ENCODE results near the gene CHRNA3.

The CHRNA3 gene

DNA sequence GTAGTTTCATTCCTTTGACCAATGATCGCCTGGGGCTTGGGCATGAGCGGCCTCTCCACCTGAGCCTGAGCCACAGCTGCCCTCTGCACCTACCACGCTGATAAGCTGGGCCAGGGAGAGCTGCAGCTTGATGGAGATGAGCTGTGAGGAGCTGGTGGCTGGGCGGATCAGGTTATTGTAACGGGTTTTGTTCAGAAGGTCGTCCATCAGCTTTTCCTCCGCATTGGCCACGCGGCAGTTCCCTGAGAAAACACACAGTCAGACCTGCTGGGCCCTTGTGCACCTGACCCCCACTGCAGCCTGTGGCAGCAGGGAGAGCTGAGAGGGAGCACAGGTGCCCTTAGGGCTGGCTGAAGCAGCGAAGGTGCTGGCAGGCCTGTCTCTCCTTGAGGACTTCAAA, 14.6 kb upstream of the CHRNA3 start:
- no peak for DNase-seq

DNA sequence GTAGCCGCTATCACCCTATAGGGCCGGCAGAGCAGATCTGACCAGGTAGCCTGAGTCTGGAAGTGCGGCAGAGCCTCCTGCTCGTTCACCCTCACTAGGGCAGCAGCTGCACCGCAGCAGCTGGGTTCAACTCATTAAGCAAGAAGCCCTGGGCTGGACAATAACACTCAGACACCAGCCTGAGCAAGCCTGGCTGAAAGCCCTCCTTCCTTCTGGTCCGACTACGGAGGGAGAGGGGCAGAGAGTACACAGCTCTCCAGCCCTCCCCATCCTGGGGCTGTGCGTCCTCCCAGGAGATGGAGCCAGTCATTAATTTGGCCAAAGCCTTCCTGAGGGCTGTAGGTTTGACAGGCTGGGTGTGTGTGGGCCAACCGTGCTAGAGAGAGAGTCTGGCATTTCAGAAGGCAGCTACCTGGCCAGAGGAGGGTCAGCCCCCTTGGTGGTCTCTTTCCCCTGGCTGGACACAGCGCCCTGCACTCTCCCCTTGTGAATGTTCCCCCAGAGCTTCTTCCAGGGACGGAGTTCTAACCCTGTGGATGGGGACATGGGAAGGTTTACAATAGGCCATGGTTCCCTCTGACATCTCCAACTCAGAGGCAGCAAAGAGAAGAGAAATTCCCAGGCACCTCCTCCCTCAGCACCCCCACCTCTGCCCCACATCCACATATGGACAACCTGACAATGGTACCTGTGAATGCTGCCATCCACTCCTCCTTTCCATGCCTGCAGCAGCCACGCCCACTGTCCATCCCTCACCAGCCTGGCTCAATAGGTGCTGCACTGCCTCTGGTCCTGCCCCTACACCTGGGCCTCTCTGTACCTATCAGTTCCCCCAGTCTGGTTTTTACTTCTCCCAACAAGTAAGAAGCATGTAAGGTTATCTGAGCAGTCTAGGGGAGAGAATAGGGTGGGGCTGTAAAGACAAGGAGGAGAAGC, 13.7 kb upstream of the CHRNA3 start:
- DNase-seq = no peak

DNA sequence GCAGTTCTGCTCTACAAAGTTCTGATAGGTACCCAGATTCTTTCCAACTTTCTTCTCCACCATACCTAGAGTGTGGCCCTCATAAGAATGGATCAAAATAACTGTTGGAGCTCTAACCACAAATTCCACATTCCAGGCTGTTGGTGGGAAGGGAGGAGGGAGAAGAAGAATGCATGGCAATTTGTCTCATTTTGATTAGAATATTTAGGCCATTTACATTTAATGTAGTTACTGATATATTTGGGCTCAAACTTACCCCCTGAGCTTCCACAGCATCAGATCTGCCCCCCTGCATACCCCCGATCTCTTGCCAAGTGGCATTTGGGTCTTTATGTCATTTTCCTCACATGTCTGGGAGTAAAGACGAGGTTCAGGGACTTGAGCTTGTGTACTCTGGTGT, 12.6 kb upstream of the CHRNA3 start:
- no peak for DNase-seq

DNA sequence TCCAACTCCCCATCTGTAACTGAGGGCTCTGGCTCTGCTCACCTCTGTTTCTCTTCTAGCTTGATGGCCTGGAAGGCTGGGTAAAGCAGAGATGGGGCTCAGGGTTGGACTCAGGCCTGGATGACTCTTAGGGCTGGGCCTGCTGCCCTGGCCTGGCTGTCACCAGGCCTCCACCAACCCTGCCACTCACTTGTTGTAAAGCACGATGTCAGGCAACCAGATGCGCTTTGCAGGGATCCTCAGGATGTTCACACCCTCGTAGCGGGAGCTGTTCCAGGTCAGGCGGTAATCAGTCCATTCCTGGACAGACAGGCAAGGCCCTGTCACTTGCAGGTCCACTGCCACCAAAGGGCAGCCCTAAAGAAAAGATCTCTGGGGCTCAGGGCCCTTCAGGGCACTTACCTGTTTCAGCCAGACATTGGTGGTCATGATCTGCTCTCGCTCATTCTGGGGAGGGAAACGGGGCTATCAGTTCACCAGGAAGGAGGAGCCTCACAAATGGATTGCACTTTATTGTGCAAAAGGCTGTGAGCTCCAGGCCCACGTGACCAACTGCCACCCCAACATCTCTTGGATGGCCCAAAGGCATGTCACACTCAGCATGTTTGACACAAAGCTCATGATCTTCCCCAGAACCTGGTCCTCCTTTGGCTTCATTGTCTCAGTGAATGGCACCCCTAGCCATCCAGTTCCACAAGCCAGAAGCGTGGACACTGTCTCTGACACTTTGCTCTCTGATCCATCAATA, 10.3 kb upstream of the CHRNA3 start:
- DNase-seq = no peak

DNA sequence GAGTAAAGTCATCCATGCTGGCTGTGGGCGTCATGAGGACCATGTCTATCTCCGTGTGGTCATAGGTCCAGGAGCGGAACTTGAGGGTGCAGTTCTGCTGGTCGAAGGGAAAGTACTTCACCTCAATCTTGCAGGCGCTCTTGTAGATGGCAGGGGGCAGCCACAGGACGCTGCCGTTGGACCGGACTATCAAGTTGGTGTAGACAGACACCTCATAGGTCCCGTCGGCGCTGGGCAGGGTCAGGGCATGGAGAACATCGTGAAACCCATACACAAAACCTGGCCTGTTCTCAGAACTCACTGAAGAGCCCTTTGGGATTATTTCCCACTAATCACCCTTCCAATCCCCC, 8.9 kb upstream of the CHRNA3 start:
- DNase-seq = no peak

DNA sequence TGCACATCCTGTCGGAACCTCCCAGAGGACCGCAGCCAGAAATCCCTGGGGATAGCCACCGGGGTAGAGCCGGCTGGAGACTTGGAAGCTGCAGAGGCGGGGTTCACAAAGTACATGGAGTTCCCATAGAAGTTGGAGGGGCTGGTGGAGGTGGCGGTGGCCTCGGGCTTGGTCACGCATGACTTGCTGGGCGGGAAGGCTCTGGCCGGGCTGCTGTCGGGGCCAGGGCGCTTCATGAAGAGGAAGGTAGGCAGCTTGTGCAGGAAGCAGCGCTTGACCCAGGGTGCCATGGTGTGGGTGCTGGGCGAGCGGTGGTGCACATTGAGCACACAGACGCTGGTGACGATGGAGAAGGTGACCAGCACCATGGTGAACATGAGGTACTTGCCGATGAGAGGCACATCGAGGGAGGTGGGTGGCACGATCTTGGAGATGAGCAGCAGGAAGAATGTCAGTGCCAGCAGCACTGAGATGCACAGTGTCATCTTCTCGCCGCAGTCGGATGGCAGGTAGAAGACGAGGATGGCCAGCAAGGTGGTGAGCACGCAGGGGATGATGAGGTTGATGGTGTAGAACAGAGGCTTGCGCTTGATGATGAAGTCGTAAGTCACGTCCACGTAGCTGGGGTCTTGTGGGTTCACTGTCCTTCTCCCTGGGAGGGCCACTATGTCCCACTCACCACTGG, 8.4 kb upstream of the CHRNA3 start:
- no peak for DNase-seq

DNA sequence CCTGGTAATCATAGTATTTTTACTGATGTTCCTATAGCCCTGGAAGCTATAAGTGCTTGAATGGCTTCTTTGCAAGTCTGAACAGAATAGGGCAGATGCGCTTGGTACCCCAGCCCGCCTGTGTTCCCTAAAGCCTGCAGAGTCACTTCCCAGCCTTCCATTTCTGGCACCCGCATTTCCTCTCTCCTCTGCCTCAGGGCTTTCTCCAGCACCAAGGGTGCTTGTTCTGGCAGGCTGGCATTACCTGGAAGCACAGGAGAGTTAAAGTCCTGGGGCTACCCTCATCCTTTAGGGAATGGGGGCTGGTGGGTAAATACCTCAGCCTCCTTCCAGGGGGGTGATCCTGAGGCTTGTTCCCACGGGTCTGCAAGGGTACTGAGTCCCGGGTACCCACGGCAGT, 7.4 kb upstream of the CHRNA3 start:
- DNase-seq = no peak

DNA sequence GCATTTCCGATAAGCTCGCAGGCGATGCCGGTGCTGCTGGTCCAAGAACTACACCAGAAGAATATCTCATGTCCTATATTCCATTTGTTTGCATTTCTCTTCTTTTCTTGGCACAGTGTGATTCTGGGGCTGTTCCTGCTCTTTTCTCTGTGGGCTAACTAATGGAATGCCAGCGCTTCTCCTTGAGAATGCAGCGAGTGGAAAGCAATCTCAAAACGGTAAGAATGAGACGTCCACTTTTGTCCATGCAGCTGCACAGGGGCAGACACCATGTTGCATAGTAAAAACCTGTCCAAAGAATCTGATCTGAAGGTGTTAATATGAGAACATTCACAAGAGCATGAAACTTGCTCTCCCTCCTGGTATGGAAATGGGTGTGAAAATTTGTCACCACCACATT, 6.6 kb upstream of the CHRNA3 start:
- no peak for DNase-seq

DNA sequence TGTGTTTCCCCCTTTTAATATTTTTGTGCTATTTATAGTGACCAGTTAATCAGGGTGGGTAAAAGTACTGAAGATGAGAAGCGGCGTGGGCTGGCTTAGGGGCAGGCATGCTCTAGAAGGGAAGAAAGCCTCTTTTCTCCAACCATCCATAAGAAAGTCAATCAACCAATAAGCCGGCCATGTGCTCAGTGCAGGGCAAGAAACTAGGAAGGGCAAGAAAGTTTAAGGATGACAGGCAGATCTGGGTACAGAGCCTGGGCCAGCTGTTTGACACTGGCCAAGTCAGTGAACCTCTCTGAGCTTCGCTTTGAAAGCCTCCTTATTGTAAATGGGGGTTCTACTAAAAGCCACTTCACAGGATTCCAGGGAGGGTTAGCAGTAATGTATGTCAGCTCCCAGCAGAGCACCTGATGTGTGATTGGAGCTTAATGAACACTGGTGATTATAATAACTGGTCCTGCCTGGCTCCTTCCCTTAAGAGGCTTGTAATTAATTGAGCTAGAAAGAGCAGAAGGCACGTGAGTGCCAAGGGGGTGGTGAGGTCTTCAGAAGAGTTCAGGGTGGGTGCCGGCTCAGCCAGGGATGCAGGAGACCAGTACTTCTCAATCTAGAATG, 5.7 kb upstream of the CHRNA3 start:
- DNase-seq = no peak

DNA sequence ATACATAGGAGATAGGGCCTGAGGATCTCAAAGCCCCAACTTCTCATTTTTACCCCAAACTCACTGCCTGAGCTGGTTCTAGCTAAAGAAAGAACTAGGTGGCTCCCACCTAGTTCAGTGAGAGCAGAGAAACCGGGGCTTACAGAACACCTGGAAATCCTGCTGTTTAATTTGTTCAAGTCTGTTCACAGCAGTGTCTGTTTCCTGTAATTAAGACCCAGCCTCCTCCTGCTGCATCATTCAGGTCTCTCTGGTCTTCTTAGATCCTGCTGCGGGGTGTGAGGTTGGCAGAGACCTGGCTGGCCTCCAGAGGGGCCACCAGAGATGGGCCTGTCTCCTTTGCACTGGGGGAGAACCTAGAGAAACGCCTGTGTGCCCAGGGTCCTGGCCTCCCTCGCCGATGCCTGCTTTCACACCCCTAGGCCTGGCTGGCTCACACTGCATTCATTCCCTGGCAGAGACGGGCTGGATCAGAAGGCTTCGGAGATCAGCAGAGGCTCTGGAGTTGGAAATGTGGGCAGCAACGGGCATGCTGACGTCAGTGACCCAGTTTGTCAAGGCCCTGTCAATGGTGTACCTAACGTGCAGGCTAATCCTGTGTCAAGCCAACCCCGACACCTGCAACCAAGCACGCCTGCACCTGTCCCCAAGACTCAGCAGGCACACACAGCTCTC, 4.9 kb upstream of the CHRNA3 start:
- DNase-seq = no peak

DNA sequence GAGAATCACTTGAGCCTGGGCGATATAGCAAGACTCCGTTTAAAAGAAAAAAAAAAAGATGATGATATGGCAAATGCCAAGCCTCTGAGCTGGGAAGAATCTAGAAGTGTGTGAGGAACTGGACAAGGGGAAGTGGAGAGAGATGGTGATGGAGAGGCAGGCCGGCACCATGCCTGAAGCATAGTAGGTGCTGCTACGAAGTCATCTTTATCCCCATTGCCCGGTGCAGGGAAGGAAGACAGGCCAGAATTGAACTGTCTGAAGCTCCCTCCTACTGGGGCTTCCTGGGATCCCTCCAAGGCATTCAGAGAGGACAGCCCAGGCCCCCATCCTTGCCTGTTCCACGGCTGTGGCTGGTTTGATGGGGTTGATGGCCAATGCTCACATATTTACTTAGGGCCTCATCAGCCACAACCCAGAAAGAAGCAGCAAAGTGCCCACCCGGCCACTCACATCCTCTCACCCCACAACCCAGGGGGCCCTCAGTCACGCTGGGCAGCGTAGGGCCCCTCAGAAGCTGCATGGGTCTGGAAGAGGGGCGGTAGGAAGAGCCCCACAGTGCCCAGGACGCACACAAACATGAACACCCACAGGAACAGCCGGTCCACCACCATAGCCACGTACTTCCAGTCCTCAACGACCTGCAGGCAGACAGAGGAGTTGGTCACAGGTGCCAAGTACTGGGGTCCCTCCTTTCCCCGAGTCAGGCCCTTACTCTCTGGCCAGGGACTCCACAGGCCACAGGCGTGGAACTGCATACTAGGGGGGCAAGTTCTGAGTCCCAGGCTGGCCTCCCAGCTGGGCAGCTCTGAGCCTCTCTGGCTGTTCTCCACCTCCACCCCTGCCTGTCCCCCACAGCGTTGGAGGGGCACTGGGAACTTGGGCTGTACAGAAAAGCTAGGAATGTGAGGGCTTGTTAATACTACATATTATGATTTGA, 4.1 kb upstream of the CHRNA3 start:
- no peak for DNase-seq

DNA sequence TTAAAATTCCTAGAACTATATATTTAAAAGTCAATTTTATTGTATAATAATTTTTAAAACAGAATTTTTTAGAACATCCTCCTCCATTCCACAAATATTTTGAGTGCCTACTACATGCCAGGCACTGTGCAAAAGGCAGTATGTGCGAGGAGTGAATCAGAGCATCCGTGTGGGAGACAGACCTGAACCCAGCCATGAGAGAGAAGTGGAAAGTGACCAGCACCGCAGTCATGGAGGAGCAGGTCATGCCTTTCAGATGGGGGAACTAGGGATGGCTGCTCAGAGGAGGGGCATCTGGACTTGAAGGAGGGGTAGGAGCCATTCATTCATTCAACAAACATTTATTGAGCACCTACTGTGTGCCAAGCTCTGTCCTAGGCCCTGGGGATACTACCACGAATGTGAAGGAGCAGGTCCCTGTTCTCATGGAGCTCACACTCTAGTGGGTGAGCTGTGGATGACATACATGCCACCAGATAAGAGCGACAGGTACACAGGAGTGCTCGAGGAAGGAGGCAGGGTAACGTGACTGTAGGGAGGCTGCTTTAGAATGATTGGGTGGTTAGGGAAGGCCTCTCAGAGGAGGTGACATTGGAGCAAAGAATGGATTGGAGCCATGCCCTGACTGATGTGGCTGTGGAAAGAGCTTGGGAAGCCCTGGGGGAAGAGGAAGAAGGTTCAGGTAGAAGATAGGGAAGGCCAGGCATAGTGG, 3.1 kb upstream of the CHRNA3 start:
- no peak for DNase-seq

DNA sequence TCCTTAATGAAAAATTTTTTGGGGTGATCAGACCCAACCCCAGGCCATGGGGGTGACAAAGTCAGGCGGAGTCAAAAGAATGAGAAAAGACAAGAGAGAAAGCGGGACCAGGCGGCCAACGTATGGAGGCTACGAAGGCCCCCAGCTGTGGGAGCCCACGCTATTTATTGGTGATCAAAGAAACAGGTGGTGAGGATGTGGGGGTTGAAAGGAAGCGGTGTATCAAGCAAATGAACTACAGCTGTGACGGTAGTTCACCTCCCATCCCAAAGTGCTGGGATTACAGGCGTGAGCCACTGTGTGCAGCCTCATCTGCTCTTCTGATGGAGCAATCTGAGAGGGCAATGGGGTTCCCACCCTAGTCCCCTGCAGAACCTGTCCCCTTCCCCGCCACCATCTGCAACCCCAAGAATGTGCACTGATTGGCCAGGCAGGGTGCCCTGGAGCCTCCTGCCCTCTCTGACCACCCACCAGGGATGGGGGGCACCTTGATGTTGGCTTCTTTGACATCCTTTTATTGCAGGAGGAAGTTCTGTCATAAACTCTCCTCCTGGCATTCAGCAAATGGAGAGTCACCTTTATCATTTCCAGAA, 1.1 kb upstream of the CHRNA3 start:
- no peak for DNase-seq

DNA sequence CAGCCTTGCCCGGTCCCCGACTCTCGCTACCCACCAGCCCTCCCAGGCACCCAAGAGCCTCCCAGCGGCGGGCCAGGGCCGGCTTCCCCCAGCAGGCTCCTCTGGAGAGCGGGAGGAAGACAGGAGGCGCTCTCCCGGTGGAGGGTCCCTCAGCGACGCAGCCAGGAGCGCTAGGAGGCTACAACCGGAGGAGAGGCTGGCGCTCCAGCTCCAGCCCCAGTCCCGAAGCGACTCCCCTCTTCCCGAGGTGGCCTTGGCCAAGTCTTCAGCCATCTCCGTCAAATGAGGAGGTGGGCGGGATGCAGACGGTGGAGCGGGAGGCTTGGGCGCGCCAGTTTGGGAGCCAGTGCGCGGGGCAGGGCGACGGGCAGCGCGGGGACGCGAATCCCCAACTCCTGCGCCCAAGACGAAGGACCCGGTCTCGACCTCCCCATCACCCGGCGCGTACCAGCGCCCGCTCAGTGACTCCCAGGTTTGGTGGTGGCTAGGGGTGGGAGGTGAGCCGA, 722 bp downstream of the CHRNA3 start:
- DNase-seq = no peak

DNA sequence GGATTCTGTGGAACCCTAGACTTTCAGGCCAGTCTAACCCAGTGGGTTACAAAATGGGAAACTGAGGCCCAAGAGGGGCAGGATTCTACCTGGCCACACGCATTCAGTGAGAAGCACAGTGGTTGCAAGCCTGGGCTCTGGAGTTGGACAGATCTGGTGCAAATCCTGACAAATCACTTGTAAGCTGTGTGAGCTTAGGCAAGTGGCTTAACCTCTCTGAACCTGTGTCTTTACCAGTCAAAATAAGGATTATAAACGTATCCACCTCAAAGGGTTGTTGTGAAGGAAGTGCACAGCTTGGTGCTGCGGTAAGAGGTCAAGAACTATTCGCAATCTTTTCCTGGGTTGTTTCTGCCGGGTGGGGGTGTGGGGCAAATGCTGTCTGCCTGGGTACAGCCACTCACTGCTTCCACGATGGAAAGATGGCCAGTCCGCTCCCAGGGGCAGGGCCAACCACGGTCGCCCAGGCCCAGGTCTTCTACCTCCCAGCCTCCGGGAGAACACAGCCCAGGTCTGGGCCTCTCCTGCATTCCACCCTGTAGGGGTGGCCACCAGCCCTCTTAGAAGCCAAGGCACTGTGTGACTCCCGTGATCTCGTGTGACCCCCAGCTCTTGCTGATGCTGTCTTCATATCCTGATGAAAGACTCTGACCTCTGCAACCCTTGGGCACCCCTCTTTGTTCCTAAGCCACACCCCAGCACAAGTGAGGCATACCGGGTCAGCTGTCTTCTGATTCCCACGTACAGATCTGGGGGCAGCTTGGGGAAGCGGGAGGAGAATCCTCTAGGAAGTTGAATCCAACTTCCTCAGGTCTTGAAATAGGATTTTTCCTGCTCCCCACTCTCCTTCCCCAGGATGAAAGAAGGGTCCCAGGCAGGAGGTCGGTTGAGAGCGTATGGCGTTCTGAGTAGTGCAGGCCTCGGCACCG, 1.5 kb downstream of the CHRNA3 start:
- DNase-seq = no peak

DNA sequence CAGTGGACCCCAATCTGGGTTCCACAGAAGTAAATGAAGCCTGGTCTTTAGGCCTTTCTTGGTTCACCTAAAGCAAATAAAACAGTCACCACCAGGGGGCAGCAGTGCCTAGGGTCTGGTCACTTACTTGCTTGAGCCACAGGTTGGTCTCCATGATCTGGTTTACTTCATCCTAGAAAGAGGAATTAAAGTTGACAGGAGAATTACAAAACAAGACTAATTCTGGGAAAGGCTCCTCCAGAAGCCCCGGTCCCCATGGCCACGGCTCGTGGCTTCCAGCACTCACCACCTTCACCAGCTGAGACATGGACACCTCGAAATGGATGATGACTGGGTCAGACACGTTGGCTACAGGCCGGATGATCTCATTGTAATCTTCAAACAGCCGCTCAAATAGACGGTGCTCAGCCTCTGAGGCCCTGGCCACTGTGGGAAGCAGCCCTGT, 2.3 kb downstream of the CHRNA3 start:
- peak; percentile 75 to 79 for DNase-seq

DNA sequence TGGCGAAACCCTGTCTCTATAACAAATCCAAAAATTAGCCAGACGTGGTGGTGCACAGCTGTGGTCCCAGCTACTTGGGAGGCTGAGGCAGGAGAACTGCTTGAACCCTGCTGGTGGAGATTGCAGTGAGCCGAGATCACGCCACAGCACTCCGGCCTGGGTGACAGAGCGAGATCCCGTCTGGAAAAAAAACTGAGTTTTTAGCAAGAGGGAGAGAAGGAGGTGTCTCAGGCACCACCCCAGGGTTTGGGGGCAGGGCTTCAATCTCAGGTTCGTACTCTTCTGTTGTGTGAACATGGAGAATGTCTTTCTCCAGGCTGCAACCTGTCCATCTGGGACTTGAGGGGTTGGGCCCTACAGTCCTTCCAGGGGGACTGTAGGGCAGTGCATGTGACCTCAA, 2.7 kb downstream of the CHRNA3 start:
- no peak for DNase-seq

DNA sequence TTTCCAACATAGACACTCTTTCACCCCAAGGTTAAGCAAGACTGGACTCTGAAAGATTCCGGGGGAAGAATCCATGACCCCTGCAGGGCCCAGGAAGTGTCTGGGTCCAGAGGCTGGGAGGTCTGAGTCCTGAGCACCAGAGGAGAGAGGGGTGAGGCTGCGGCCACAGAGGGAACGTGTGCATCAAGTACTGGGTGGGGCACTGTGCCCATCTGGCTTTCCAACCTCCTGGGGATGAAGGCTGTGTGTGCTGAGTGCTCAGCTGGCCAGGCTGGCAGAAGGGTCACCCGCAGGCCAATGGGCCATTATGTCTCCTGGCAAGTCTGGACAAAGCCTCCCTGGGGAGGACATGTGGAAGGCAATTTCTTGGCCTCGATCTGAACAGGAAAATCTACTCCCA, 3.3 kb downstream of the CHRNA3 start:
- no peak for DNase-seq

DNA sequence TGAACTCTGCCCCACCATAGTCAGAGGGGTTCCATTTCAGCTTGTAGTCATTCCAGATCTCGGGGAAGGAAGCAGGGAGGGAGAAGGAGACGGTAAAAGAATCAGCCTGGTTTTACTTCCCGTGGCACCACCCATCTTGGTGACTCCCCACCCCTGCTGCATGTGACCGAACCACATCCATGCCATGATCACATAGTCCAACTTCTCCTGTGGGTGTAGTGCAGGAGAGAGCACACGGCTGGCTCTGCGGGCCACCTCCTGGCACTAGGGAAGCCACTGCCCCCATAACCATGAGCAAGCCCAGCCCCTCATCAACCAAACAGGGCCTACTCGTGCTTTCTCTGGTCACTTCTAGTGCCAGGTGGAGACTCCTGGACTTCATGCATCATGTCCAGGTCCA, 3.7 kb downstream of the CHRNA3 start:
- DNase-seq = no peak

Measured in activated CD4-positive, alpha-beta T cell treated with anti-CD3 and anti-CD28 coated beads, Interleukin-2, amount 50 U/mL, for 4 hours (primary cell).